ENCODE results near the gene EPAS1. TPM values are rescaled to one million over a fixed set of nuclear protein-coding genes. Genes with fewer than 3 reads are reported as not detected.

The EPAS1 gene
- total and polyA plus RNA-seq, 9 of the 15 experiments (the other 6 are each of a cell fraction or from before 2014, with no cell fraction given), result 0.25 to 11.2 (median 4.1) TPM

DNA sequence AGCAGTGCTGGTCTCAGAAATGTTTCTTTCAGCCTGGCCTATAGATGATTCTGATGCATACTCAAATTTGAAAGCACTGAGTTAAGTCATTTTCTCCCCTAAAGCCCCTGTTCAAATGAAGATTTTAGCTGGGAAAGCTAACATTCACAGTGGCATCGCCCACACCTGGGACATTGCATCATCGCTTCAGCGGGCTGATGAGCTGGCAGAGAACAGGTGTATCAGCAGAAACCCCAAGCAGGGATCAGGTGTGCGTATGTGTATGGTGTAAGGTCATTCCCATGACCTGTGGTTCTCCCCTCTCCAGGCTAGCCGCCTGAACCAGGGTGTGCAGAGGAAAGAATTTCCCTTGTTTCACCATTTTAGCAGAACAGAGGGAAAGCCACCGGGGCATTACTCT is 56.3 kb downstream of the EPAS1 start:
- FAIRE-seq (no peak), DNase-seq (ENCODE audit: extremely low read depth in 1 of 4, low spot score in 3 of 4) (no peak), ATAC-seq (no peak)
- intact Hi-C loops (cut with micrococcal nuclease), result no loop called here
- TF ChIP-seq, protein P1, sequence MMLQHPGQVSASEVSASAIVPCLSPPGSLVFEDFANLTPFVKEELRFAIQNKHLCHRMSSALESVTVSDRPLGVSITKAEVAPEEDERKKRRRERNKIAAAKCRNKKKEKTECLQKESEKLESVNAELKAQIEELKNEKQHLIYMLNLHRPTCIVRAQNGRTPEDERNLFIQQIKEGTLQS (IDR thresholded peaks at IDR 0.05), result peak; percentile 56
- TF ChIP-seq, protein P1 (CRISPR knock-in tag; conservative IDR thresholded peaks at IDR 0.05), result no peak
- TF ChIP-seq CEBPG (CRISPR knock-in tag; IDR thresholded peaks at IDR 0.05) (no peak; the same call in 1 of the 2 replicates), CEBPG (tag; conservative IDR thresholded peaks at IDR 0.05 in 1 of 2, IDR thresholded peaks at IDR 0.05 in 1 of 2) (peak in 1 of 2 experiments; percentile 23; a peak in 1 of 4 replicates)
- TF ChIP-seq, protein P2, sequence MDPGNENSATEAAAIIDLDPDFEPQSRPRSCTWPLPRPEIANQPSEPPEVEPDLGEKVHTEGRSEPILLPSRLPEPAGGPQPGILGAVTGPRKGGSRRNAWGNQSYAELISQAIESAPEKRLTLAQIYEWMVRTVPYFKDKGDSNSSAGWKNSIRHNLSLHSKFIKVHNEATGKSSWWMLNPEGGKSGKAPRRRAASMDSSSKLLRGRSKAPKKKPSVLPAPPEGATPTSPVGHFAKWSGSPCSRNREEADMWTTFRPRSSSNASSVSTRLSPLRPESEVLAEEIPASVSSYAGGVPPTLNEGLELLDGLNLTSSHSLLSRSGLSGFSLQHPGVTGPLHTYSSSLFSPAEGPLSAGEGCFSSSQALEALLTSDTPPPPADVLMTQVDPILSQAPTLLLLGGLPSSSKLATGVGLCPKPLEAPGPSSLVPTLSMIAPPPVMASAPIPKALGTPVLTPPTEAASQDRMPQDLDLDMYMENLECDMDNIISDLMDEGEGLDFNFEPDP (CRISPR knock-in tag; IDR thresholded peaks at IDR 0.05), result no peak
- Histone ChIP-seq H3K9me1 (ENCODE audit: control insufficient read depth, insufficient read depth, low read length) (no peaks in the 10 kb centered on the region), H3K27me3 (ENCODE audit: control insufficient read depth in 2 of 2, insufficient read depth in 2 of 2, low read length in 2 of 2) (no peaks in the 10 kb centered on the region), H3K4me1 (replicated peaks in 1 of 2; ENCODE audit: control insufficient read depth in 2 of 2, insufficient read depth in 2 of 2, low read length in 2 of 2) (peaks cover 0 to 4% of the 10 kb centered on the region in 2 experiments; a peak in 1 of 5 replicates), H3K36me3 (ENCODE audit: control insufficient read depth, insufficient read depth, low read length) (no peaks in the 10 kb centered on the region; the same call in 2 of the 3 replicates), H3K79me2 (ENCODE audit: control insufficient read depth, insufficient read depth, low read length) (no peaks in the 10 kb centered on the region), H3K4me3 (no peak overlapping the region), H3K4me2 (ENCODE audit: insufficient read depth, low read length) (no peak overlapping the region), H3K9ac (ENCODE audit: insufficient read depth in 1 of 2, low read depth in 2 of 2, low read length in 2 of 2) (no peak overlapping the region), H4K20me1 (replicated peaks; ENCODE audit: control insufficient read depth, insufficient read depth, low read length) (no peaks in the 10 kb centered on the region), H2AFZ (ENCODE audit: low read depth, low read length) (no peak overlapping the region), H3K9me3 (replicated peaks; ENCODE audit: control insufficient read depth, insufficient read depth, low read depth, low read length) (no peaks in the 10 kb centered on the region), H3K27ac (ENCODE audit: extremely low read depth, low read depth, low read length) (no peak overlapping the region)
- ChIA-PET POLR2A (interaction anchor here (0.8 to 2.4 kb wide), 4 partner anchors 9 to 288 kb away, joined by 3 to 9 read pairs (median 4); no protein-coding TSS in a partner anchor), CTCF (ENCODE audit: low intra/inter-chr PET ratio) (no interaction called here)
- 82% methylated on average over 6 of the region's 6 CpGs for WGBS (ENCODE audit: insufficient coverage, low coverage, missing lambda C conversion rate)
- no TSS peak for BruUV-seq (replicated peaks)
- in situ Hi-C loops (cut with MboI), result no loop called here
